C4-2B (cell line): ENCODE results near the gene PRKAG3.

Source experiments
- H3K27ac ChIP-seq: fragments of 450-650 bp; 2 replicates; pipeline ENCODE4 v1.5.1; 2017
- ZFX ChIP-seq: fragments of 450-650 bp; IDR thresholded peaks from 2 replicates; pipeline ENCODE4 v1.6.1; 2017
- TF ChIP-seq, protein P1 (sequence below): fragments of 450-650 bp; conservative IDR thresholded peaks from 2 replicates; pipeline ENCODE4 v1.5.1; 2017; ENCODE audit warnings: mild to moderate bottlenecking

Gene PRKAG3

DNA sequence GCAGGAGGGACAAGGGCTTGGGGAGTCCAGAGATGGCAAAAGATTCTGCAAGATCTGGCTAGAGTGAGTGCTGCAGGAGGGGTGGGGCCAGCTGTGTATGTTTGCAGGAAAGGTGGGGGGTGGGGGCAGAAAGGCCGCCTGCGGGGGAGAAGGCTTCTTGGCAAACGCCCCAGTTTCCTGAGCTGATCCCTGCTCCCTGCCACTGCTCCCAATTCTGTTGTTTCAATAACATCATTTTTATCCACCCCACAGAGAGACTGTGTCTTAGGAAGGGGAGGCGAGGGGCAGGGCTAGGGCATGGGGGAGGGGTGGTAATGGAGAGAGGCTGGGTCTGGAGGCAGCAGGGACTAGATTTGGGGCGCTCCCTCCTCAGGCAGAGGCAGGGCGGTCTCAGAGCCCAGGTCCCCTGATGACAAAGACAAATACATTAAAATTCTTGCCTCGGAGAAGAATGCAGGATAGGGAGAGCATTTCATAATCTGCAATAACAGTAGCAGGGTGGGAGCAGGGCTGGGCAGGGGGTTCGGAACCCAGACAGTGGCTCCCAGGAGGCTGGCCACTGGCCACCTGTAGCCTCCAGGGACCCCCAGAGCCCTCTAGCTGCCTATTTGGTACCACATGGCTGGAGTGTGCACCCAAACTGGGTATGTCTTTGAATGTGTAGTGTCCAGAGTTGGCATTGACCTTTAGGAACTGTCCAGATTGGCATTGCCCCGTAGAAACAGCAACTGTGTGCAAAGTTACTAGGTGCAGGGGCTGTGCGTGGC is 26.0 kb upstream of the PRKAG3 start:
- H3K27ac ChIP-seq = no peak overlapping the region

DNA sequence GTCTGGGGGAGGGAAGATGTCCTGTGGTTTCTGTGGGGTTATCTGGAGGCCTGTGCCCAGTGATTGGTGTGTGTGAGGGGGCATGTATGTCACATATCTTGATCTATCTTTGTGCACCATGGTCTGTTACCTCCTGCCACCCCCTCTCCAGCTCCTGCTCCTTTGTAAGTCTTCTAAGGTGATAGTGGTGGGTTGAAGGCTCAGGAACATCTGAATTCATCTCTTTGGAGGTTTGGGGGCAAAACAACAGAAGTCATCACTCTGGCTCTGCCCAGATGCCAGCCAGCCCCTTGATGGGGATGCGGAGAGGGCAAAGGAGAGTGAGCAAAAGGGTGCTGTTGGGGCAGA is 25.3 kb upstream of the PRKAG3 start:
- no peak overlapping the region for H3K27ac ChIP-seq
- no peak for TF ChIP-seq ZFX
- TF ChIP-seq, protein P1, sequence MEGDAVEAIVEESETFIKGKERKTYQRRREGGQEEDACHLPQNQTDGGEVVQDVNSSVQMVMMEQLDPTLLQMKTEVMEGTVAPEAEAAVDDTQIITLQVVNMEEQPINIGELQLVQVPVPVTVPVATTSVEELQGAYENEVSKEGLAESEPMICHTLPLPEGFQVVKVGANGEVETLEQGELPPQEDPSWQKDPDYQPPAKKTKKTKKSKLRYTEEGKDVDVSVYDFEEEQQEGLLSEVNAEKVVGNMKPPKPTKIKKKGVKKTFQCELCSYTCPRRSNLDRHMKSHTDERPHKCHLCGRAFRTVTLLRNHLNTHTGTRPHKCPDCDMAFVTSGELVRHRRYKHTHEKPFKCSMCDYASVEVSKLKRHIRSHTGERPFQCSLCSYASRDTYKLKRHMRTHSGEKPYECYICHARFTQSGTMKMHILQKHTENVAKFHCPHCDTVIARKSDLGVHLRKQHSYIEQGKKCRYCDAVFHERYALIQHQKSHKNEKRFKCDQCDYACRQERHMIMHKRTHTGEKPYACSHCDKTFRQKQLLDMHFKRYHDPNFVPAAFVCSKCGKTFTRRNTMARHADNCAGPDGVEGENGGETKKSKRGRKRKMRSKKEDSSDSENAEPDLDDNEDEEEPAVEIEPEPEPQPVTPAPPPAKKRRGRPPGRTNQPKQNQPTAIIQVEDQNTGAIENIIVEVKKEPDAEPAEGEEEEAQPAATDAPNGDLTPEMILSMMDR = no peak

More for the DNA sequence above, 26.0 kb upstream of the PRKAG3 start:
- TF ChIP-seq, protein P1 = no peak
- no peak for TF ChIP-seq ZFX

DNA sequence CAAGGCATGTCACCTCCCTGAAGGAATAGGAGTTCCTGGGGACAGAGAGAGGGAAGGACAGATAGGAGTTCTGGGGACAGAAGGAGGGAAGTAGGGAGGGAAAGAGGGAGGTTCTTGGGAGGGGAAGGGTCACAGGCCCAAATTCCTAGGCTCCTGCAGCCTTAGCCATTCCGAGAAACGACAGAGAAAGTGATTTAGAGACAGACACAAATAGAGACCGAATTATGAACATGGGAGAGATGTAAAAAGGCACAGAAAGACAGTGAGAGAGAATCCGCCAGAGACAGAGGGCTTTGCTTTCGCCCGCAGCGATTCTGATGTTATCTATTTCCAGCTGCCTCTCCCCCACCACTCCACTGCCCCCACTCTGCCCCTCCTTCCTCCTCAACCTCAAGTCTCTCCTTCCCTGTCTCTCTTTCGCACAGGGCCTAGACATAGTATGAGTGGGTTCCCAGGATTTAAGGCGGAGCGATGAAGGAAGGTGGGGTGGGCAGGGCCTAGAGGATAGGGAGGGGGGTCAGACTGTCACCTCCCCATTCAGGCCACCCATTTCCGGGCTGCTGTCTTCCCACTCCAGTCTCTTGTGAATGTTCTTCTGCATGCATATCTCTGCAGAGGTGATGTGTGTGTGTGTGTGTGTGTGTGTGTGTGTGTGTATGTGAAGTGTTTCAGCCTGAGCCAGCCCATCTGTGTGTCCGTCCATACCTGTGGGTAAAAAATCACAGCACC is 24.7 kb upstream of the PRKAG3 start:
- no peak overlapping the region for H3K27ac ChIP-seq
- no peak for TF ChIP-seq ZFX

DNA sequence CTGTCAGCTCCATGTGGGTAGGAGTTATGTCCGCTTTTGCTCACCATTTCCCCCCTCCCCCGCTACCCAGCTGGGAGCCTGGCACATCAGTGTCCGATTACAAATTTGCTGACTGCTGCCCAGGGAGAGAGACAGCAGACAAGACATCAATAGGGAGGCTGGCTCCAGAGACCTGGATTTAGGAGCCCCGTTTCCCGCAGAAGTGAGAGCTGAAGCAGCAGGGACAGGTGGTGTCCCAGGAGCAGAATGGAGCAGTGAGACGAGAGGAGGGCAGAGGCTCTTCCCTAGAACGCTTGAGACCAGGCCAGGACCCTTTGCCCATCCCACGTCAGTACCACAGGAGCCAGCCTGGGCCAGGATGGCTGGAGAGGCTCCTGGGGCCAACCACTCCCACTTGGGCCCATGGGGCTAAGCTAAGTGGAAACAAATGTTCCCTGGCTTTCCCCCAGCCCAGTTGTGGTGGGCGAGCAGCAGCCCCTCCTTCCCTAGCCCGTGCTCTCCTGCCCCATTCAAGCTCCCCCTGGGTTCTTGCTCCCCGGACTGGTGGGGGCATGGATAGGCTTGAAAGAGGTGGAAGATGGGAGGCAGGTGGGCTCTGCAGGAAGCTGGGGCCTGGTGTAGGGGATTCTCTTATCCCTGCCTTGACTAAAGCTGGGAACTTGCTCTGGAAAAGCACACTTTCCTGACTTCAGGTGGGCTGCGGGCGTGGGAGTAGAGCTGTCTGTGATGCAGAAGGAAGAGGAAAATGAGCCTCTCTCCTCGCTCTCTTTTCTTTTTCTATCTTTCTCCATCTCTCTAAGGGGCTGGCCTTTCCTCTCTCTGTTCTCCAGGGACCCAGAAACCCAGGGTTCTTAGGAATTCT is 23.9 kb upstream of the PRKAG3 start:
- H3K27ac ChIP-seq = no peak overlapping the region
- TF ChIP-seq, protein P1 = no peak
- TF ChIP-seq ZFX = no peak

DNA sequence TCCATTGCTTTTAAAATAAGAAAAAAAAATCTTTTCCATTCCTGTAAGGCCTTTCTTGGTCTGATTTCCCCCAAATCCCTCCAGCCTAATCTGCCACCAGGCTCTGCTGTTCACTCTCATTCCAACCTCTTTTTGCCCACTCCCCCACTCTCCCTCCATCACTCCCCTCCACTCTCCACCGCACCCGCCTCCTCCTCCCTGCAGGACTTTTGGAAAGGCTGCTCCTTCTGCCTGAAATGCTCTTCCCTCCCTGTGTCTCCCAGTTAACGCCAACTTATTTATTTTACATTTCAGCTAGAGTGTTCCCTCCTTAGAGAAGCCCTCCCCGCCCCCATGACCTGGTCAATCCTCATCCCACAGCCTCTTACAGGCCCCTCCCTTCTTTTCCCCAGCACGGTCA is 23.3 kb upstream of the PRKAG3 start:
- H3K27ac ChIP-seq = no peak overlapping the region
- TF ChIP-seq ZFX = no peak
- TF ChIP-seq, protein P1 = no peak

DNA sequence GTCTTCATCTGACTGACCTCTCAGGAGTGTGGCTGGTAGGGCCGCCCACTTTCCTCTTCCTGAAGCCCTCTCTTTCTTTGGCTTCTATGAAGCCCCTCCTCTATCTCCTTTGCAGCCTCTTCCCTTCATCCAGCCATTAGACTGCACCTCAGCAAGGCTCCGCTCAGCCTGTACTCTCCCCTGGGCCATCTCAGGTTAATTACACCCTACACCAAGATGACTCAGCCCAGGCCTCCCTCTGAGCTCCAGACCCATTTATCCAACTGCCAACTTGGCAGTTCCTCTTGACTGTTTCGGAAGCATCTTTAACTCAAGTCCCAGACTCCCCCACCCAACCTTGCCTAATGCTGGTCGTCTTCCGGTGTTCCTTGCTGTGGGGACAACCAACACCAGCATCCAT is 22.2 kb upstream of the PRKAG3 start:
- no peak for TF ChIP-seq ZFX
- TF ChIP-seq, protein P1 = no peak
- H3K27ac ChIP-seq = no peak overlapping the region

DNA sequence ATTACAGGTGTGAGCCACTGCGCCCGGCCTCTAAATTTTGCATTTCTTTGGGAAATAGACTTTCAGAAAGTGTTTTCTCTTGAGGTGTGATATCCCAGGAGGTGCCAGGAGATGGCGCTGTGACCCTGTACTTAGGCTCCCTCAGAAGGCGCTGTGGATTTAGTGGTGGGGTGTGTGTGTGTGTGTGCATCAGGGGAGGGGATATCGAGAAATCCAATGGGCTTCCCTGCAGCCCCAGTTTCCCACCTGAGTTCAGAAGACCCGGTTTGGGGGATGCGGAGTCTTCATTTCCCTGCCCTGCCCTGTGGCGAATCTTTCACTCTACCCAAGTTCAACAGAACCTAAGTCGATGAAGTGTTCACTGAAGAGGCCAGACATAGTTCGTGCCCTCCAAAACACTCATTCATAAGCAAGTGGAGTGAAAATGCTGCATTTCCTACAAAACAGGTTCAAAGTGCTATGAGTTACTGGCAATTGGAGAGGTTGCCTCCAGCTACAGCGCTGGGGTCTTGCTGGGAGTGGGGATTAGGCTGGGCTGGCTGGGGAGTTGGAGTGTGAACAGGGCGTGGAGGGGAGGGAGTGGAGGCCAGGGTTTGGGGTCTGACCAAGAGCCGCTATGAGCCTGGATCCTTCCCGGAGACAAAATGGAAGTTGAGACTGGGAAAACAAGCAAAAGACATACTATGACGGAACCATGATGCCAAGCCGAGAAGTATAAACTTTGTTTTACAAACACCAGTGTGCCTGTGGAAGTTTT is 21.5 kb upstream of the PRKAG3 start:
- no peak for TF ChIP-seq ZFX
- TF ChIP-seq, protein P1 = peak; percentile 83

More for the DNA sequence above, 21.5 kb upstream of the PRKAG3 start:
- H3K27ac ChIP-seq = no peak overlapping the region
